Gastrocnemius medialis (tissue), 4 donors: ENCODE results near the gene G6PC3.

Source experiments
- POLR2A ChIP-seq, 2 donors: fragments of 450-650 bp; IDR thresholded peaks; one replicate each; pipeline ENCODE4 v1.6.1; 2017; ENCODE audit warnings: antibody characterized with exemption in 2 of 2, mild to moderate bottlenecking in 2 of 2, moderate library complexity in 2 of 2
- TF ChIP-seq, protein P1 (sequence below), 5 experiments: fragments of 450-650 bp in 3 of 5; fragments of 200-600 bp in 2 of 5; sonication (generic) in 2 of 5; IDR thresholded peaks in 4 of 5; conservative IDR thresholded peaks in 1 of 5; 1 replicate in 4 of 5; 2 replicates in 1 of 5; pipeline ENCODE4 v1.5.1; 2016 to 2019; ENCODE audit warnings: antibody characterized with exemption in 5 of 5, mild to moderate bottlenecking in 3 of 5, moderate library complexity in 3 of 5

DNA sequence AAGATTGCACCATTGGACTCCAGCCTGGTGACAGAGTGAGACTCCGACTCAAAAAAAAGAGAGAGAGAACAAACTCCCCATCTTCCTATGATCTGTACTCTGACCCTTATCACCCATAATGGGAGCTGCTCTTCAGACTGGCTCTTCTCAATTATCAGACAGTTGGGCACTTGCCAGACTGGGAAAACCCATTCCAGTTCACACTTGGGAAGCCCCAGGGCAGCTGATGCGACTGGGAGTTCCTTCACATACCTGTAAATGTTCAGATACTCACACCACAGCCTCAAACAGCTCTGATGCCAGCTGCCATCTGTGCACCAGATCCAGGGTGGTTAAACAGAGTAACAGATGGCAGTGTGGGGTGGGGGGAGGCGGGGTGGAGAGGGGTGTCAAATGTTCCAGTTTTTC lies 31.9 kb upstream of the G6PC3 start:
- no peak for TF ChIP-seq POLR2A (IDR thresholded peaks at IDR 0.05)
- TF ChIP-seq, protein P1, sequence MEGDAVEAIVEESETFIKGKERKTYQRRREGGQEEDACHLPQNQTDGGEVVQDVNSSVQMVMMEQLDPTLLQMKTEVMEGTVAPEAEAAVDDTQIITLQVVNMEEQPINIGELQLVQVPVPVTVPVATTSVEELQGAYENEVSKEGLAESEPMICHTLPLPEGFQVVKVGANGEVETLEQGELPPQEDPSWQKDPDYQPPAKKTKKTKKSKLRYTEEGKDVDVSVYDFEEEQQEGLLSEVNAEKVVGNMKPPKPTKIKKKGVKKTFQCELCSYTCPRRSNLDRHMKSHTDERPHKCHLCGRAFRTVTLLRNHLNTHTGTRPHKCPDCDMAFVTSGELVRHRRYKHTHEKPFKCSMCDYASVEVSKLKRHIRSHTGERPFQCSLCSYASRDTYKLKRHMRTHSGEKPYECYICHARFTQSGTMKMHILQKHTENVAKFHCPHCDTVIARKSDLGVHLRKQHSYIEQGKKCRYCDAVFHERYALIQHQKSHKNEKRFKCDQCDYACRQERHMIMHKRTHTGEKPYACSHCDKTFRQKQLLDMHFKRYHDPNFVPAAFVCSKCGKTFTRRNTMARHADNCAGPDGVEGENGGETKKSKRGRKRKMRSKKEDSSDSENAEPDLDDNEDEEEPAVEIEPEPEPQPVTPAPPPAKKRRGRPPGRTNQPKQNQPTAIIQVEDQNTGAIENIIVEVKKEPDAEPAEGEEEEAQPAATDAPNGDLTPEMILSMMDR (IDR thresholded peaks at IDR 0.05 in 4 of 5, conservative IDR thresholded peaks at IDR 0.05 in 1 of 5), result no peak
